Fibroblast of lung (primary cell): ENCODE data around the gene IGSF9. TPM values are rescaled to one million over a fixed set of nuclear protein-coding genes. Genes with fewer than 3 reads are reported as not detected.
A peak's percentile ranks its signal among the peaks of the same experiment; 100 is the strongest.

Source experiments
- DNase-seq, 2 donors: peaks; one replicate each; pipeline versions ENCODE4 v3.0.0 to v3.0.0-alpha.2; 2010; ENCODE audit warnings: low read depth in 2 of 2
- H2AFZ ChIP-seq: 2 replicates; pipeline ENCODE4 v1.5.1; 2012; ENCODE audit warnings: low read length, control low read depth, inconsistent platforms
- H3K27ac ChIP-seq: 2 replicates; pipeline ENCODE4 v1.5.1; 2011; ENCODE audit warnings: low read length, control low read depth; ENCODE audit not compliant: insufficient read depth
- H3K27me3 ChIP-seq: 2 replicates; pipeline ENCODE4 v1.5.1; 2011; ENCODE audit warnings: mild to moderate bottlenecking, low read length; ENCODE audit not compliant: control insufficient read depth, insufficient read depth
- H3K36me3 ChIP-seq: 2 replicates; pipeline ENCODE4 v1.5.1; 2011; ENCODE audit warnings: low read length; ENCODE audit not compliant: control insufficient read depth, insufficient read depth
- H3K4me1 ChIP-seq: 2 replicates; pipeline ENCODE4 v1.5.1; 2011; ENCODE audit warnings: low read length; ENCODE audit not compliant: control insufficient read depth, insufficient read depth; ENCODE audit errors: extremely low read depth
- H3K4me2 ChIP-seq: 2 replicates; pipeline ENCODE4 v1.5.1; 2011; ENCODE audit warnings: low read length, control low read depth; ENCODE audit not compliant: insufficient read depth; ENCODE audit errors: extremely low read depth
- H3K4me3 ChIP-seq, 4 experiments: fragments of 200-600 bp in 1 of 4; sonication (generic) in 1 of 4; replicated peaks in 1 of 4; 2 replicates each; pipeline ENCODE4 v1.5.1; 2011 to 2016; ENCODE audit warnings: low read length in 4 of 4, low read depth in 3 of 4, mild to moderate bottlenecking in 3 of 4, control low read depth in 2 of 4, inconsistent platforms in 1 of 4, mixed read lengths in 1 of 4; ENCODE audit not compliant: insufficient read depth in 1 of 4; ENCODE audit errors: control extremely low read depth in 1 of 4
- H3K79me2 ChIP-seq: 2 replicates; pipeline ENCODE4 v1.5.1; 2012; ENCODE audit warnings: mild to moderate bottlenecking, low read length, inconsistent platforms; ENCODE audit not compliant: control insufficient read depth, insufficient read depth
- H3K9ac ChIP-seq: 2 replicates; pipeline ENCODE4 v1.5.1; 2011; ENCODE audit warnings: mild to moderate bottlenecking, low read length, control low read depth; ENCODE audit not compliant: insufficient read depth
- H3K9me3 ChIP-seq: 2 replicates; pipeline ENCODE4 v1.5.1; 2012; ENCODE audit warnings: low read depth, low read length; ENCODE audit not compliant: control insufficient read depth, insufficient read depth
- H4K20me1 ChIP-seq: 2 replicates; pipeline ENCODE4 v1.5.1; 2011; ENCODE audit warnings: low read length; ENCODE audit not compliant: control insufficient read depth, insufficient read depth; ENCODE audit errors: extremely low read depth
- CTCF ChIP-seq, 2 donors: IDR thresholded peaks in 1 of 2; conservative IDR thresholded peaks in 1 of 2; 1 replicate in 1 of 2; 2 replicates in 1 of 2; pipeline ENCODE4 v1.5.1; 2011 to 2012; ENCODE audit warnings: low read length in 2 of 2, control low read depth in 1 of 2, inconsistent platforms in 1 of 2, low read depth in 1 of 2, mild to moderate bottlenecking in 1 of 2
- EZH2 ChIP-seq: IDR thresholded peaks from 2 replicates; pipeline ENCODE4 v1.5.1; 2012; ENCODE audit warnings: low read length, control low read depth, mild to moderate bottlenecking; ENCODE audit errors: missing control alignments
- polyA plus RNA-seq, 2 donors: library from polyadenylated mRNA; depleted of rRNA in 1 of 2; stranded (reverse) in 1 of 2; unstranded in 1 of 2; fragments of >200 nt; gene quantifications; 2 replicates each; pipeline ENCODE4 v1.2.1, GENCODE V29; 2011 to 2012; ENCODE audit warnings: missing spikeins in 1 of 2
- total RNA-seq: library from RNA; depleted of rRNA; stranded (reverse); fragments of >200 nt; gene quantifications from 2 replicates; pipeline ENCODE4 v1.2.1, GENCODE V29; 2014

Gene IGSF9
- total and polyA plus RNA-seq, 2 donors (not counting 1 experiment from before 2014, with no cell fraction given) = under 0.01 TPM; not detected in 1

GRCh38 chr1:159955456-159955855 lies 10.0 kb upstream of the IGSF9 start:
- no peak overlapping the region for H3K9ac ChIP-seq
- no peaks in the 10 kb centered on the region for H4K20me1 ChIP-seq
- H3K4me1 ChIP-seq = no peaks in the 10 kb centered on the region
- no peaks in the 10 kb centered on the region for H3K36me3 ChIP-seq
- no peaks in the 10 kb centered on the region for H3K9me3 ChIP-seq
- TF ChIP-seq CTCF (conservative IDR thresholded peaks at IDR 0.05 in 1 of 2, IDR thresholded peaks at IDR 0.05 in 1 of 2; ENCODE audit: low read depth in 1 of 2, low read length in 2 of 2) (no peak), EZH2 (no peak)
- no peak overlapping the region for H3K4me3 ChIP-seq
- no peak overlapping the region for H3K27ac ChIP-seq
- H2AFZ ChIP-seq = no peak overlapping the region
- DNase-seq = no peak
- no peak overlapping the region for H3K4me2 ChIP-seq
- H3K79me2 ChIP-seq = no peaks in the 10 kb centered on the region
- H3K27me3 ChIP-seq = peaks cover 6% of the 10 kb centered on the region

- Histone ChIP-seq H3K9me3 (no peaks in the 10 kb centered on the region), H4K20me1 (no peaks in the 10 kb centered on the region), H2AFZ (no peak within 1 kb of the TSS), H3K4me3 (no peak within 1 kb of the TSS), H3K4me2 (no peak within 1 kb of the TSS), H3K36me3 (no peaks in the 10 kb centered on the region), H3K27ac (no peak within 1 kb of the TSS), H3K27me3 (peaks cover 6% of the 10 kb centered on the region), H3K4me1 (no peaks in the 10 kb centered on the region), H3K9ac (no peak within 1 kb of the TSS), H3K79me2 (no peaks in the 10 kb centered on the region)
- TF ChIP-seq CTCF (conservative IDR thresholded peaks at IDR 0.05 in 1 of 2, IDR thresholded peaks at IDR 0.05 in 1 of 2; ENCODE audit: low read depth in 1 of 2, low read length in 2 of 2) (no peak), EZH2 (no peak)
- peak; percentile 8 to 59 for DNase-seq
Observed at GRCh38 chr1:159953536-159954515, 8.4 kb upstream of the IGSF9 start, which contains the start of gene SLAMF9. TSS of gene SLAMF9 (minus strand) at chr1:159954237. CDS start at chr1:159954137, 100 bp downstream.

GRCh38 chr1:159952932-159953331 lies 7.5 kb upstream of the IGSF9 start:
- H3K4me1 ChIP-seq = no peaks in the 10 kb centered on the region
- H2AFZ ChIP-seq = no peak overlapping the region
- H3K27ac ChIP-seq = no peak overlapping the region
- H4K20me1 ChIP-seq = no peaks in the 10 kb centered on the region
- no peaks in the 10 kb centered on the region for H3K36me3 ChIP-seq
- no peaks in the 10 kb centered on the region for H3K9me3 ChIP-seq
- TF ChIP-seq EZH2 = no peak
- no peak for TF ChIP-seq CTCF (conservative IDR thresholded peaks at IDR 0.05 in 1 of 2, IDR thresholded peaks at IDR 0.05 in 1 of 2; ENCODE audit: low read depth in 1 of 2, low read length in 2 of 2)
- H3K79me2 ChIP-seq = no peaks in the 10 kb centered on the region
- no peak for DNase-seq
- no peak overlapping the region for H3K9ac ChIP-seq
- no peak overlapping the region for H3K4me3 ChIP-seq
- peaks cover 6% of the 10 kb centered on the region for H3K27me3 ChIP-seq
- no peak overlapping the region for H3K4me2 ChIP-seq
